ENCODE measurements around the gene ZNF280A. TPM values are rescaled to one million over a fixed set of nuclear protein-coding genes. Genes with fewer than 3 reads are reported as not detected.
"Not testable (repeated sequence)": the region's sequence is repeated elsewhere in the genome, so short reads cannot be mapped to it uniquely, and the experiment has no call there.

Gene ZNF280A
- total RNA-seq, 2 experiments from 2014 or later = not detected

DNA sequence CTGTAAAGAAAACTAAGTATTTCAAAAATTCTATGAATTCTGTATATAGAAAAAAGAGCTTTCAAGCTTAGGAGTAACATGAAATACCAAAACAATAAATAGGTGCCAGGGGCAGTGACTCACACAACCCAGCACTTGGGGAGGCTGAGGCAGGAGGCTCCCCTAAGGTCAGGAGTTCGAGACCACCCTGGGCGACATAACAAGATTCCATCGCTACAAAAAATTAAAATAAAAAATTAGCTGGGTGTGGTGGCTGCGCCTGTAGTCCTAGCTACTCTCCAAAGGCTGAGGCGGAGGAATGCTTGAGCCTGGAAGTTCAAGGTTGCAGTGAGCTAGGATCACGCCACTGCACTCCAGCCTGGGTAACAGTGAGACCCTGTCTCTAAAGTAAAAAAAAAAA lies 33.0 kb downstream of the ZNF280A start:
- ChIA-PET POLR2A (no interaction called here), CTCF (interaction anchor here (0.6 to 1.0 kb wide), 2 partner anchors 10 to 22 kb away, joined by 3 to 5 read pairs; partner anchors contain the start of gene ZNF280B)
- no peak overlapping the region for H3K27ac Mint-ChIP-seq
- no peak overlapping the region for H3K4me3 Mint-ChIP-seq
- no peak for DNase-seq
- H3K27me3 Mint-ChIP-seq = no peaks in the 10 kb centered on the region
- H3K9me3 Mint-ChIP-seq = no peaks in the 10 kb centered on the region
- H3K36me3 Mint-ChIP-seq (ENCODE audit: low read depth) = no peaks in the 10 kb centered on the region
- H3K4me1 Mint-ChIP-seq = no peaks in the 10 kb centered on the region

DNA sequence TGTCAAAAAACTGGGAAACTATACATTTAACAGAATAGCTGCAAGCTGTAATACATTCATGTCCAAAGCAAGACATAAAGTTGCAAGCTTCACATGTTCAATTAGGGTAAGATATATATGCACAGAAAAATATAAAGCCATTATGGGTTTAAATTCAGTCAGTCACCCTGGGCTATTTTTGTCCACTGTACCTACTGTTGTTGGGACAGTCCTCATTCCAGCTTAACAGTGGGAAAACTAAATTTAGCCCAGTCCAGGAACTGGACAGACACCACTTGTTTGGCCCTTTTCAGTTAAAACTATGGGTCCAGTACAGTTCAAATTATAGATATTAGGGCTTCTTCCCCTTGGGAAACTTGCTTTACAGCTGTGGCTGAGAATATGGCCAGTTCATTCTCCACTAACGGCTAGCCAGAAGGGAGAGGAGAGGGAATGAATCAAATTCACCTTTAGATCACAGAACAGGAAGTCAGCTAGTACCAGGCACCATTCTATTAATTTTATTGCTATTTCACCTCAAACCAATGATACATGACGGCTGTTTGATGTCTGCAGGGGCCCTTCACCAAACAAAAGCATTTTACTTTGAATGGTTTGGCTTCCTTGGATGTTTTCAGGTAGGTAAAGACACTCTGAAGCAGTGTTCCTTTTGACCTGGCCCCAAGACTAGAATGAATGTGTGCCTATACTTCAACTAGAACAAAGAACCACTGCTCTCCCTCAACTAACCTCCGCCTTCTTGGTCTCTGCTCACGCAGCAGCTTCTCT lies 33.8 kb downstream of the ZNF280A start:
- no peak for DNase-seq
- H3K4me1 Mint-ChIP-seq = no peaks in the 10 kb centered on the region
- POLR2A ChIA-PET = no interaction called here
- no peaks in the 10 kb centered on the region for H3K9me3 Mint-ChIP-seq
- H3K4me3 Mint-ChIP-seq = no peak overlapping the region
- CTCF ChIA-PET = interaction anchor here (0.5 to 1.0 kb wide), 2 partner anchors 14 to 22 kb away, joined by 3 read pairs; partner anchors contain the start of gene ZNF280B
- H3K27me3 Mint-ChIP-seq = no peaks in the 10 kb centered on the region
- no peak overlapping the region for H3K27ac Mint-ChIP-seq
- no peaks in the 10 kb centered on the region for H3K36me3 Mint-ChIP-seq (ENCODE audit: low read depth)

DNA sequence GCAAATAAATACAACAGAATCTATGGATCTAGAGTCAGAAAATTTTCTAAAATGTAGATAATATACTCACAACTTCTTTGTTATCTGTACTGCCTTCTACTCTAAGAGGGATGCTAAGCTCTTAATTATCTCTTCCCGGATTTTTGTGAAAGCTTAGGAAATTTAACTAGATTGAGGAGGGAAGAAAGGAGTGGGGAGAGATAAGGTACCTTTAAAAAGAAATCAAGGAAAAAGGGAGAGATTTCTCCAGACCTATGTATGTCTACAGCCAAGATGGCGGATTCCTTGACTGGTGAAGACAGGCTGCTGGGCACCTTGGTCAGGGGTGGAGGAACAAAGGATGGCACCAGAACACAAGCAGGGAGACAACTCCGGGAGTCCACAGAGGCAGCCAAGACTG lies 34.5 kb downstream of the ZNF280A start:
- Mint-ChIP-seq H3K27me3 (no peaks in the 10 kb centered on the region), H3K27ac (no peak overlapping the region), H3K4me3 (no peak overlapping the region), H3K4me1 (no peaks in the 10 kb centered on the region), H3K9me3 (no peaks in the 10 kb centered on the region), H3K36me3 (ENCODE audit: low read depth) (no peaks in the 10 kb centered on the region)
- DNase-seq = no peak
- ChIA-PET POLR2A (no interaction called here), CTCF (interaction anchor here (0.5 kb wide), 1 partner anchor 15 kb away, joined by 3 read pairs; no protein-coding TSS in a partner anchor)

DNA sequence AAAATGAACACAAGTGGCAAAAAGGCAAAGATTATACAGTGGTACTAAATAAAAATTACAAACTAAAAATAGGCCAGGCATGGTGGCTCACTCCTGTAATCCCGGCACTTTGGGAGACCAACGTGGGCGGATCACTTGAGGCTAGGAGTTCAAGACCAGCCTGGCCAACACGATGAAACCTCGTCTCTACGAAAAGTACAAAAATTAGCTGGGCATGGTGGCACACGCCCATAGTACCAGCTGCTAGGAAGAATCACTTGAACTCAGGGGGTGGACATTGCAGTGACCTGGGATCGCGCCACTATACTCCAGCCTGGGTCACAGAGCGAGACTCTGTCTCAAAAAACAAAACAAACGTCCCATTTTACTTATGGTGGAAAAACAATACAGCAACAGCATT lies 36.0 kb downstream of the ZNF280A start:
- ChIA-PET CTCF (interaction anchor here (0.6 to 1.3 kb wide), 2 partner anchors 20 to 25 kb away, joined by 4 to 5 read pairs; partner anchors contain the start of gene ZNF280B), POLR2A (no interaction called here)
- DNase-seq = no peak
- Mint-ChIP-seq H3K27me3 (no peaks in the 10 kb centered on the region), H3K4me1 (no peaks in the 10 kb centered on the region), H3K9me3 (no peaks in the 10 kb centered on the region), H3K36me3 (ENCODE audit: low read depth) (no peaks in the 10 kb centered on the region), H3K27ac (no peak overlapping the region), H3K4me3 (no peak overlapping the region)

DNA sequence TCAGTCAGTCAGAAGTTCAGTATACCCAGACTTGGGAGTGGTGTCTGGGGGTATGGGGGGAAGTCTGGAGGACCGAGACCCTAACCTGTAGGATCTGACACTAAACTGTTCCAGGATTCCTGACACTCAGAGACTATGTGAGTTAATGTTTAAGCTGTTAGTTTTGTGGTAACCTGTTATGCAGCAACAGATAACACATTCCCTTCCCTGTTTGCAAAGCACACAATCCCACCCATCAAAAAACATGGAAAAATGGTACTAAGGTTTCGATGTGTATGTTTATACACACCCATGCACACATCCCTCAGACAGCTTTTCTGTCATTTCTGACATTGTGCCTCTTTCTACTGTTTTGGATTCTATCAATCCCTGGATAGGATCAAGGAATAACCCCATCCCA lies 39.1 kb downstream of the ZNF280A start:
- Mint-ChIP-seq H3K27me3 (no peaks in the 10 kb centered on the region), H3K9me3 (no peaks in the 10 kb centered on the region), H3K4me3 (no peak overlapping the region), H3K36me3 (ENCODE audit: low read depth) (no peaks in the 10 kb centered on the region), H3K27ac (no peak overlapping the region), H3K4me1 (no peaks in the 10 kb centered on the region)
- CTCF ChIA-PET = interaction anchor here (1.0 kb wide), 1 partner anchor 27 kb away, joined by 3 read pairs; the partner anchor contains the start of gene ZNF280B
- DNase-seq = no peak
- POLR2A ChIA-PET = no interaction called here

DNA sequence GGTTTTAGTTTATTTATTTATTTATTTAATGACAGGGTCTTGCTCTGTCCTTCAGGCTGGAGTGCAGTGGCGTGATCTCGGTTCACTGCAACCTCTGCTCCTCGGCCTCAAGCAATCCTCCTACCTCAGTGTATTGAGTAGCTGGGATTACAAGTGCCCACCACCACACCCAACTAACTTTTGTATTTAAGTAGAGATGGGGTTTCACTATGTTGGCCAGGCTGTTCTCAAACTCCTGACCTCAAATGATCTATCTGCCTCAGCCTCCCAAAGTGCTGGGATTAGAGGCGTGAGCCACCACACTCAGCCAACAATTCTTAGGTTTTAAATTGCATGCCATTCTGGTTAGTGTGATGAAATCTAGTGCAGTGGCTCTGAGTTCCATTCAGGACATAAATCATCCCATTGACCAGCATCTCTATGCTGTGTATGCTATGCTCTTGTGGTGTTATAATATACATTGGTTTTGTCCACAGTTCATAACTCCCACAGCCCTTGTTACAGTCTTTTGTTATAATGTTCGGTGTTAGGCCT lies 40.0 kb downstream of the ZNF280A start:
- no peak for DNase-seq
- POLR2A ChIA-PET = no interaction called here
- no peaks in the 10 kb centered on the region for H3K9me3 Mint-ChIP-seq
- H3K27me3 Mint-ChIP-seq = no peaks in the 10 kb centered on the region
- no peak overlapping the region for H3K27ac Mint-ChIP-seq
- no peaks in the 10 kb centered on the region for H3K36me3 Mint-ChIP-seq (ENCODE audit: low read depth)
- H3K4me1 Mint-ChIP-seq = no peaks in the 10 kb centered on the region
- CTCF ChIA-PET = interaction anchor here (0.6 kb wide), 1 partner anchor 844 kb away, joined by 5 read pairs; no protein-coding TSS in a partner anchor
- no peak overlapping the region for H3K4me3 Mint-ChIP-seq

DNA sequence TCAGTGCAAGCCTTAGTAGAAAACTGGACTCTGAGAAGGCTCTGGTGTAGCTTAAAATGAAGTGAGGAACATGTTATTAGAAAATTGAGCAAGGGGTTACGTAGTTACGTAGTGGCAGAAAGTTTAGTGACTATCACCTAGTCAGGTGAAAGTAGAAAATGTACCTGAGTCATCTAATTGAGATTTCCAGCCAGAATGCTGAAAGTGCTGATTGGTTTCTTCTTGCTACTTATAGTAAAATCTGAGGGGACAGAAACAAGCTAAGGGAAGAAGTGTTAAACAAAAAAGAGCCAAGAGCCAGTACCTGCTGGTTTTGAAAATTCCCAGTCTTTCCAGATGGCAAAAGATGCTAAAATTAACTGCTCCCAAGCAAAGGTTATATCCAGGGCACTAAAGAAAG lies 41.0 kb downstream of the ZNF280A start:
- no peaks in the 10 kb centered on the region for H3K27me3 Mint-ChIP-seq
- DNase-seq = no peak
- H3K9me3 Mint-ChIP-seq = no peaks in the 10 kb centered on the region
- no peak overlapping the region for H3K4me3 Mint-ChIP-seq
- H3K4me1 Mint-ChIP-seq = no peaks in the 10 kb centered on the region
- POLR2A ChIA-PET = interaction anchor here (0.8 kb wide), 1 partner anchor 696 kb away, joined by 4 read pairs; no protein-coding TSS in a partner anchor
- no peaks in the 10 kb centered on the region for H3K36me3 Mint-ChIP-seq (ENCODE audit: low read depth)
- CTCF ChIA-PET = interaction anchor here (0.6 to 2.2 kb wide), 3 partner anchors 15 to 845 kb away, joined by 3 to 9 read pairs (median 5); partner anchors contain the start of gene ZNF280B
- H3K27ac Mint-ChIP-seq = no peak overlapping the region

DNA sequence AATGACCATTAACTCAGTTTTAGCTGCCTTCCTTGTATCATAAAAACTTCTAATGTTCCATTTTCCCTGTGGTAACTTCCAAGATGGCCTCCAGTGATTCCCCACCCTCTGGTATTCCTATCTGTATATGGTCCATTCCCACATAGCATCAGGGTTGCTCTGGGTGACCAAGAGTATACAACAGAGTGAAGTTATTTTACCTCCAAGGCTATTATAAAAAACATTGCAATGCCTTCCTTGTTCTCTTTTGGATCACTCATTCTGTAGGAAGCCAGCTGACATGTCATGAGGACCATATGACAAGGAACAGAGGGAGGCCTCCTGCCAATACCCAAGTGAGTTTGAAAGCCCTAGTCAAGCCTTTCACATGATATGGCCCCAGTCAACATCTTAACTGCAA lies 41.6 kb downstream of the ZNF280A start:
- Mint-ChIP-seq H3K27me3 (no peaks in the 10 kb centered on the region), H3K4me1 (no peaks in the 10 kb centered on the region), H3K36me3 (ENCODE audit: low read depth) (no peaks in the 10 kb centered on the region), H3K4me3 (no peak overlapping the region), H3K27ac (no peak overlapping the region), H3K9me3 (no peaks in the 10 kb centered on the region)
- CTCF ChIA-PET = interaction anchor here (1.2 to 2.2 kb wide), 2 partner anchors 14 to 30 kb away, joined by 3 to 9 read pairs; partner anchors contain the start of gene ZNF280B
- DNase-seq = no peak
- POLR2A ChIA-PET = no interaction called here

DNA sequence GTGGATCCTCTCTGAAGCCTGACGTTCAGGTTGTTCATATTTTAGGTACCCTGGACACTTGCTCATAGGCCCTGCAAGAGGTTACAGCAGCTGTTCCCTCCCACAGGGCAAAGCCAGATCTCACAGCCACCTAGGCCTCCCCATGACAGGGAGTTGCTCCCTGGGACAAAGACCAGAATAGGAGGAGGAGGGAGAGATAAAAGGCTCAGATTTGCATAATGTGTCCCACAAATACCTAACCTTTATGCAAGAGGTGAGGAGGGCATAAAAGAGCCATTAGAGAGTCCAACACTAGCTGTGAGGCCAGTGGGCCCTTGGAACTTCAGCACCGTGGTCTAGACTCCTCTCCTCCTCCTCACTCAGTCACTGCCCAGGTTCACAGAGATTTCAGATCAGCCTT lies 45.3 kb downstream of the ZNF280A start:
- no peaks in the 10 kb centered on the region for H3K9me3 Mint-ChIP-seq
- no peak overlapping the region for H3K4me3 Mint-ChIP-seq
- H3K4me1 Mint-ChIP-seq = no peaks in the 10 kb centered on the region
- peaks cover 3% of the 10 kb centered on the region for H3K27me3 Mint-ChIP-seq
- ChIA-PET POLR2A (no interaction called here), CTCF (no interaction called here)
- no peak for DNase-seq
- H3K27ac Mint-ChIP-seq = no peak overlapping the region
- no peaks in the 10 kb centered on the region for H3K36me3 Mint-ChIP-seq (ENCODE audit: low read depth)

DNA sequence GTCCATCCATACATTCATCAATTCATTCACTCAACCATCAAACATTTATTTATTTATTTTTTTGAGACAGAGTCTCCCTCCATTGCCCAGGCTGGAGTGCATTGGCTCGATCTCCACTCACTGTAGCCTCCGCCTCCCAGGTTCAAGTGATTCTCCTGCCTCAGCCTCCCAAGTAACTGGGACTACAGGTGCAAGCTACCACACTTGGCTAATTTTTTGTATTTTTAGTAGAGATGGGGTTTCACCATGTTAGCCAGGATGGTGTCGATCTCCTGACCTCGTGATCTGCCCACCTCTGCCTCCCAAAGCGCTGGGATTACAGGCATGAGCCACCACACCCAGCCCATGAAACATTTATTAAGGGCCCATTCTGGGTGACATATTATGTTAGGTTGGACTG lies 49.0 kb downstream of the ZNF280A start:
- DNase-seq; POLR2A ChIA-PET; H3K36me3 Mint-ChIP-seq (ENCODE audit: low read depth); CTCF ChIA-PET; H3K9me3 Mint-ChIP-seq; H3K4me3 Mint-ChIP-seq; H3K4me1 Mint-ChIP-seq; H3K27ac Mint-ChIP-seq: not testable (repeated sequence)
- H3K27me3 Mint-ChIP-seq = peaks cover 20% of the 10 kb centered on the region

DNA sequence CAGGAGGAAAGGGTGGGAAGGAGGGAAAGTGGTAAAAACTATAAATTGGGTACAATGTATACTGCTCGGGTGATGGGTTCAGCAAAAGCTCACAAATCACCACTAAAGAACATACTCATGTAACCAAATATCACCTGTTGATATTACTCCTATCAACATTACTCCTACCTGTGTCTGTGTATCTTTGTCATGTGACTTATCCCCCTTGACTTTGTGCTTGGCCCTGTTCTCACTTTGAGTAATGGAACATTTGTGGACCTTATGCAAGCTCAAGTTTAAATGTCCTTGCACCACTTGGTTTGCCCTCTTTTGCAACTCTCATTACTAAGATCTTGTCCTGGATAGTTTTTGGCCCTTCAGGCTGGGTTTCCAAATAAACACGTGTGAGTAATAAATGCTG lies 50.5 kb downstream of the ZNF280A start:
- DNase-seq = no peak
- ChIA-PET POLR2A (no interaction called here), CTCF (no interaction called here)
- Mint-ChIP-seq H3K27ac (no peak overlapping the region), H3K36me3 (ENCODE audit: low read depth) (no peaks in the 10 kb centered on the region), H3K27me3 (peaks cover 21% of the 10 kb centered on the region), H3K9me3 (peaks cover 6% of the 10 kb centered on the region), H3K4me3 (no peak overlapping the region), H3K4me1 (no peaks in the 10 kb centered on the region)

DNA sequence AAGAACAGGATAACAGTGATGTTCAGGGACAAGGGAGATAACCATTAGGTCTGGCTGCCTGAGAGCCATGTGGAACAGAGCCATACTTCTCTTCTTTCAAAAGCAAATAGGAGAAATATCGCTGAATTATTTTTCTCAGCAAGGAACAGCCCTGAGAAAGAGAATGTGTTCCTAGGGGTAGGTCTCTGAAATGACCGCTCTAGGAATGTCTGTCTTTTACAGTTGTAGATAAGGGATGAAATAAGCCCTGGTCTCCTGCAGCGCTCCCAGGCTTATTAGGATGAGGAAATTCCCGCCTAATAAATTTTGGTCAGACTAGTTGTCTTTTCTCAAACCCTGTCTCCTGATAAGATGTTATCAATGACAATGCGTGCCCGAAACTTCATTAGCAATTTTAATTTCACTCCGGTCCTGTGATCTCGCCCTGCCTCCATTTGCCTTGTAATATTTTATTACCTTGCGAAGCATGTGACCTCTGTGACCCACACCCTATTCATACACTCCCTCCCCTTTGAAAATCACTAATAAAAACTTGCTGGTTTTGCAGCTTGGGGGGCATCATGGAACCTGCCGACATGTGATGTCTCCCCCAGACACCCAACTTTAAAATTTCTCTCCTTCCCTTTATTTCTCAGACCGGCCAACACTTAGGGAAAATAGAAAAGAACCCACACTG lies 51.1 kb downstream of the ZNF280A start:
- POLR2A ChIA-PET; H3K4me1 Mint-ChIP-seq; H3K4me3 Mint-ChIP-seq; H3K9me3 Mint-ChIP-seq; DNase-seq; H3K36me3 Mint-ChIP-seq (ENCODE audit: low read depth); CTCF ChIA-PET; H3K27ac Mint-ChIP-seq: not testable (repeated sequence)
- H3K27me3 Mint-ChIP-seq = peaks cover 25% of the 10 kb centered on the region

DNA sequence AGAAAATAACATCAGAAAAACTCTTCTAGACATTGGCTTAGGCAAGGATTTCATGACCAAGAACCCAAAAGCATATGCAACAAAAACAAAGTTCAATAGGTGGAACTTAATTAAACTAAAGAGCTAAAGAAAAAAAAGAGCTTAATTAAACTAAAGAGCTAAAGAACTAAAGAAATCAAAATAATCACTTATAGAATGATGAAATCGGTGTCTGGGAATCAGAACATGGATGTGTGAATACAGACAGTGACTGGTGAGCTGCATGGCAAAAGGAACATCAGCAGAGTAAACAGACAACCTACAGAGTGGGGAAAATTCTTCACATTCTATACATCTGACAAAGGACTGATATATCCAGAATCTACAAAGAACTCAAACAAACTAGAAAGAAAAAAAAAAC lies 53.0 kb downstream of the ZNF280A start:
- DNase-seq = no peak
- H3K36me3 Mint-ChIP-seq (ENCODE audit: low read depth) = no peaks in the 10 kb centered on the region
- H3K27me3 Mint-ChIP-seq = peaks cover 36% of the 10 kb centered on the region
- H3K27ac Mint-ChIP-seq = no peak overlapping the region
- POLR2A ChIA-PET = no interaction called here
- no peak overlapping the region for H3K4me3 Mint-ChIP-seq
- H3K4me1 Mint-ChIP-seq = no peaks in the 10 kb centered on the region
- CTCF ChIA-PET = interaction anchor here (0.5 to 1.4 kb wide), 3 partner anchors 8 to 45 kb away, joined by 3 to 4 read pairs (median 4); no protein-coding TSS in a partner anchor
- H3K9me3 Mint-ChIP-seq = peaks cover 6% of the 10 kb centered on the region
